K562 (cell line): Measurements from ENCODE around the gene NIPAL3. TPM values are rescaled to one million over a fixed set of nuclear protein-coding genes. Genes with fewer than 3 reads are reported as not detected.

Source experiments
- CHD1 ChIP-seq: fragments of 200-600 bp; sonication (generic); IDR thresholded peaks from one replicate; pipeline ENCODE4 v1.6.1; 2012; ENCODE audit warnings: mild to moderate bottlenecking, moderate library complexity, low read length, inconsistent platforms
- ETV5 ChIP-seq: sonication (generic); formaldehyde crosslinking; IDR thresholded peaks from 2 replicates; pipeline ENCODE4 v1.4.0; 2020; ENCODE audit warnings: low read depth, mild to moderate bottlenecking, missing genetic modification reagents
- FOS ChIP-seq: IDR thresholded peaks from 3 replicates; pipeline ENCODE4 v1.6.1; 2011; ENCODE audit not compliant: insufficient read length; ENCODE audit errors: extremely low read depth
- HNRNPH1 ChIP-seq: fragments of 200-400 bp; formaldehyde crosslinking; optimal IDR thresholded peaks from 2 replicates; pipeline ENCODE3; 2017; ENCODE audit warnings: low read depth, mild to moderate bottlenecking, low read length, moderate library complexity
- MYNN ChIP-seq, 2 experiments: sonication (generic); formaldehyde crosslinking in 1 of 2; IDR thresholded peaks; 2 replicates each; pipeline versions ENCODE4 v1.5.0 to v1.6.1; 2016 to 2020; ENCODE audit warnings: antibody characterized with exemption in 1 of 2, missing genetic modification reagents in 1 of 2
- NCOA4 ChIP-seq: fragments of 450-650 bp; IDR thresholded peaks from 2 replicates; pipeline ENCODE4 v1.6.1; 2018; ENCODE audit warnings: mild to moderate bottlenecking; ENCODE audit not compliant: partially characterized antibody
- RBBP5 ChIP-seq: fragments of 200-600 bp; sonication (generic); IDR thresholded peaks from 2 replicates; pipeline ENCODE4 v1.6.1; 2012; ENCODE audit warnings: borderline replicate concordance, mild to moderate bottlenecking, low read length, control low read depth, inconsistent platforms; ENCODE audit not compliant: insufficient read depth, poor library complexity, severe bottlenecking
- SMARCC2 ChIP-seq: fragments of 450-650 bp; IDR thresholded peaks from 2 replicates; pipeline ENCODE4 v1.6.1; 2017; ENCODE audit warnings: antibody characterized with exemption, moderate library complexity, mild to moderate bottlenecking, low read depth
- ZNF184 ChIP-seq: sonication (generic); formaldehyde crosslinking; IDR thresholded peaks from 2 replicates; pipeline ENCODE4 v1.5.0; 2020; ENCODE audit warnings: missing genetic modification reagents
- ZNF253 ChIP-seq: fragments of 250-450 bp; sonication (Bioruptor Pico); conservative IDR thresholded peaks from 2 replicates; pipeline ENCODE4 v1.6.1; 2021; ENCODE audit warnings: mild to moderate bottlenecking
- ZNF408 ChIP-seq: fragments of 250-450 bp; sonication (Bioruptor Pico); IDR thresholded peaks from 2 replicates; pipeline ENCODE4 v1.4.0; 2020; ENCODE audit warnings: low read depth, mild to moderate bottlenecking, moderate library complexity
- ZNF586 ChIP-seq: fragments of 450-650 bp; formaldehyde crosslinking; conservative IDR thresholded peaks from 2 replicates; pipeline ENCODE4 v1.4.0; 2020; ENCODE audit warnings: mild to moderate bottlenecking, moderate library complexity
- polyA plus RNA-seq, 8 experiments: library from polyadenylated mRNA; depleted of rRNA in 4 of 8; stranded (reverse) in 5 of 8; unstranded in 3 of 8; fragments of >200 nt; fragmentation: Nextera tagmentation in 2 of 8; fragmentation: Illumina TruSeq in 1 of 8; extraction: Ambion mirVana in 2 of 8; extraction: Trizol in 1 of 8; gene quantifications; 2 replicates each; pipeline versions ENCODE4 v1.2.1 to v1.2.3, GENCODE V29; 2011 to 2014; ENCODE audit warnings: inconsistent platforms in 1 of 8, missing spikeins in 1 of 8
- total RNA-seq, 7 experiments: library from RNA; depleted of rRNA in 6 of 7; stranded (reverse); fragments of >200 nt in 6 of 7; fragmentation: Illumina TruSeq in 2 of 7; extraction: Trizol in 2 of 7; gene quantifications; 2 replicates each; pipeline versions ENCODE4 v1.2.1 to v1.2.3, GENCODE V29; 2011 to 2021; ENCODE audit warnings: low replicate concordance in 1 of 7
- TF ChIP-seq, protein P1 (sequence below): sonication (generic); formaldehyde crosslinking; IDR thresholded peaks from 2 replicates; pipeline ENCODE4 v1.8.1; 2023; ENCODE audit warnings: missing genetic modification reagents, mild to moderate bottlenecking, borderline replicate concordance
- TF ChIP-seq, protein P2 (sequence below): fragments of 450-650 bp; IDR thresholded peaks from 2 replicates; pipeline ENCODE4 v1.6.1; 2016; ENCODE audit warnings: borderline replicate concordance

Gene NIPAL3
- total and polyA plus RNA-seq, 9 of the 15 experiments (the other 6 are each of a cell fraction or from before 2014, with no cell fraction given) = 10.5 to 26.3 (median 16.0) TPM

- TF ChIP-seq, protein P1, sequence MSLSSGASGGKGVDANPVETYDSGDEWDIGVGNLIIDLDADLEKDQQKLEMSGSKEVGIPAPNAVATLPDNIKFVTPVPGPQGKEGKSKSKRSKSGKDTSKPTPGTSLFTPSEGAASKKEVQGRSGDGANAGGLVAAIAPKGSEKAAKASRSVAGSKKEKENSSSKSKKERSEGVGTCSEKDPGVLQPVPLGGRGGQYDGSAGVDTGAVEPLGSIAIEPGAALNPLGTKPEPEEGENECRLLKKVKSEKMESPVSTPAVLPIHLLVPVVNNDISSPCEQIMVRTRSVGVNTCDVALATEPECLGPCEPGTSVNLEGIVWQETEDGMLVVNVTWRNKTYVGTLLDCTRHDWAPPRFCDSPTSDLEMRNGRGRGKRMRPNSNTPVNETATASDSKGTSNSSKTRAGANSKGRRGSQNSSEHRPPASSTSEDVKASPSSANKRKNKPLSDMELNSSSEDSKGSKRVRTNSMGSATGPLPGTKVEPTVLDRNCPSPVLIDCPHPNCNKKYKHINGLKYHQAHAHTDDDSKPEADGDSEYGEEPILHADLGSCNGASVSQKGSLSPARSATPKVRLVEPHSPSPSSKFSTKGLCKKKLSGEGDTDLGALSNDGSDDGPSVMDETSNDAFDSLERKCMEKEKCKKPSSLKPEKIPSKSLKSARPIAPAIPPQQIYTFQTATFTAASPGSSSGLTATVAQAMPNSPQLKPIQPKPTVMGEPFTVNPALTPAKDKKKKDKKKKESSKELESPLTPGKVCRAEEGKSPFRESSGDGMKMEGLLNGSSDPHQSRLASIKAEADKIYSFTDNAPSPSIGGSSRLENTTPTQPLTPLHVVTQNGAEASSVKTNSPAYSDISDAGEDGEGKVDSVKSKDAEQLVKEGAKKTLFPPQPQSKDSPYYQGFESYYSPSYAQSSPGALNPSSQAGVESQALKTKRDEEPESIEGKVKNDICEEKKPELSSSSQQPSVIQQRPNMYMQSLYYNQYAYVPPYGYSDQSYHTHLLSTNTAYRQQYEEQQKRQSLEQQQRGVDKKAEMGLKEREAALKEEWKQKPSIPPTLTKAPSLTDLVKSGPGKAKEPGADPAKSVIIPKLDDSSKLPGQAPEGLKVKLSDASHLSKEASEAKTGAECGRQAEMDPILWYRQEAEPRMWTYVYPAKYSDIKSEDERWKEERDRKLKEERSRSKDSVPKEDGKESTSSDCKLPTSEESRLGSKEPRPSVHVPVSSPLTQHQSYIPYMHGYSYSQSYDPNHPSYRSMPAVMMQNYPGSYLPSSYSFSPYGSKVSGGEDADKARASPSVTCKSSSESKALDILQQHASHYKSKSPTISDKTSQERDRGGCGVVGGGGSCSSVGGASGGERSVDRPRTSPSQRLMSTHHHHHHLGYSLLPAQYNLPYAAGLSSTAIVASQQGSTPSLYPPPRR (CRISPR knock-in tag) = no peak
- no peak for TF ChIP-seq CHD1
- 0 out of 2 replicates have a peak, but pooled peaks have one; percentile 21 for TF ChIP-seq ETV5 (CRISPR knock-in tag)
- peak; percentile 49 for TF ChIP-seq RBBP5
- peak; percentile 43; the same call in 1 of the 2 replicates for TF ChIP-seq MYNN (IDR thresholded peaks at IDR 0.05)
- no peak for TF ChIP-seq MYNN (CRISPR knock-in tag; IDR thresholded peaks at IDR 0.05)
- TF ChIP-seq, protein P2, sequence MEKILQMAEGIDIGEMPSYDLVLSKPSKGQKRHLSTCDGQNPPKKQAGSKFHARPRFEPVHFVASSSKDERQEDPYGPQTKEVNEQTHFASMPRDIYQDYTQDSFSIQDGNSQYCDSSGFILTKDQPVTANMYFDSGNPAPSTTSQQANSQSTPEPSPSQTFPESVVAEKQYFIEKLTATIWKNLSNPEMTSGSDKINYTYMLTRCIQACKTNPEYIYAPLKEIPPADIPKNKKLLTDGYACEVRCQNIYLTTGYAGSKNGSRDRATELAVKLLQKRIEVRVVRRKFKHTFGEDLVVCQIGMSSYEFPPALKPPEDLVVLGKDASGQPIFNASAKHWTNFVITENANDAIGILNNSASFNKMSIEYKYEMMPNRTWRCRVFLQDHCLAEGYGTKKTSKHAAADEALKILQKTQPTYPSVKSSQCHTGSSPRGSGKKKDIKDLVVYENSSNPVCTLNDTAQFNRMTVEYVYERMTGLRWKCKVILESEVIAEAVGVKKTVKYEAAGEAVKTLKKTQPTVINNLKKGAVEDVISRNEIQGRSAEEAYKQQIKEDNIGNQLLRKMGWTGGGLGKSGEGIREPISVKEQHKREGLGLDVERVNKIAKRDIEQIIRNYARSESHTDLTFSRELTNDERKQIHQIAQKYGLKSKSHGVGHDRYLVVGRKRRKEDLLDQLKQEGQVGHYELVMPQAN = peak; percentile 24; the same call in 1 of the 2 replicates
- no peak for TF ChIP-seq FOS
- TF ChIP-seq NCOA4 = peak; percentile 32
- TF ChIP-seq SMARCC2 = no peak
- no peak for TF ChIP-seq ZNF253 (CRISPR knock-in tag)
- TF ChIP-seq ZNF586 (CRISPR knock-in tag) = no peak
- TF ChIP-seq ZNF184 (CRISPR knock-in tag) = no peak
- no peak for TF ChIP-seq HNRNPH1
- no peak for TF ChIP-seq ZNF408 (CRISPR knock-in tag)
These were observed 3.5 kb downstream of the NIPAL3 start (continued) for GRCh38 chr1:24418898-24419628.
